ENCODE data around the gene FERMT3.

DNA sequence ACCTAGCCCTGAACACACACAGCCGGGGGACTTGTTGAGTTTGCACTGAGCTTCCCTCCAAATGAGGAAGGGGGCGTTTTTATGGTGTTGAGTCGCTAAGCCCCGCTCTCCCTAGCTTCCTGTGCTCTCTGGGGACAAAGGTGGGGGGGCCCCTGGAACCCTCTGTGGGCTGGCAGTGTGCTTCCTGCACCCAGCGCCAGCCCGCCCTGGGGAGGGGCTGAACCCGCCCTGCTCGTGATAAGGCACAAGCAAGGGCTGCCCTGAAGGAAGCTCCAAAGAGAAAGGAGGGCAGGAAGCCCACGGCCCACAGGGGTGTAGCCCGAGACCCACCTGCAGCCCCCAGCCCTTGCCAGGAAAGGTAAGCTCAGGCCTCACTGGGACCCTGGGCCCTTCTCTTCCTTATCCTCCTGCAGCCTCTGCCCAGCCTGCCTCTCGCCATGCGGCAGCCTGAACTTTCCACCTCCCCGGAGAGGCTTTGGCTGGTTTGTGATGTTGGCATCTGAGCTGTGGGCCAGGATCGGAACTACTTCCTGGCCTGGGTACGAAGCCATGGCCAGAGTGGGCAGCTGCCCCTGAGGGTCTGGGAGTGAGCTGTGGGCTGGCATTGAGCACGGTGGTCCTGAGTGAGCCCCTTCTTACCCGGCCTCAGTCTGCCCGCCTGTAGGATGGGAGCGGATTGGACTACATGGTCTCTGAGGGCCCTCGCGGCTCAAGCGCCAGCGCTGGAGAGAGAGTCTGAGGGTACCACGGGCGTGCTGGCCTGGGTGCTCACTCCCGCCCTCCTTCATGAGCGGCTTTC lies at the start of gene FERMT3:
- TF ChIP-seq CTCF (IDR thresholded peaks at IDR 0.05) (no peak), POLR2A (IDR thresholded peaks at IDR 0.05) (peak in 1 of 4 donors; percentile 74), POLR2AphosphoS5 (IDR thresholded peaks at IDR 0.05) (peak in 1 of 2 donors; percentile 68)
